Measurements from ENCODE around the gene ANGPTL7.

- TF ChIP-seq ETV6 (conservative IDR thresholded peaks at IDR 0.05 in 1 of 2, IDR thresholded peaks at IDR 0.05 in 1 of 2; ENCODE audit: borderline replicate concordance in 1 of 2, low read depth in 1 of 2) (no peak), CTCF (IDR thresholded peaks at IDR 0.05 in 2 of 3, conservative IDR thresholded peaks at IDR 0.05 in 1 of 3; ENCODE audit: control insufficient read depth in 2 of 3, extremely low read depth in 1 of 3, insufficient read depth in 1 of 3, low read depth in 3 of 3, low read length in 3 of 3) (no peak), SPI1 (IDR thresholded peaks at IDR 0.05; ENCODE audit: borderline replicate concordance, insufficient read depth, low read depth, low read length) (no peak), POLR2AphosphoS5 (IDR thresholded peaks at IDR 0.05; ENCODE audit: low read length) (no peak), POLR2A (IDR thresholded peaks at IDR 0.05; ENCODE audit: low read depth, low read length) (no peak), RAD21 (IDR thresholded peaks at IDR 0.05; ENCODE audit: insufficient read depth, low read depth, low read length) (no peak)
Observed at GRCh38 chr1:11182884-11183283, 6.3 kb upstream of the ANGPTL7 start.

Data from GM12878 (cell line).